Mesodermal cell (in vitro differentiated cells): ENCODE measurements around the gene ING2. TPM values are rescaled to one million over a fixed set of nuclear protein-coding genes. Genes with fewer than 3 reads are reported as not detected.
"Not testable (repeated sequence)": the region's sequence is repeated elsewhere in the genome, so short reads cannot be mapped to it uniquely, and the experiment has no call there.

ENCODE experiments used
- H3K27ac ChIP-seq: 2 replicates; pipeline ENCODE4 v1.7.0; 2013; ENCODE audit warnings: mild to moderate bottlenecking, low read depth, low read length, moderate library complexity; ENCODE audit not compliant: severe bottlenecking
- H3K36me3 ChIP-seq: 2 replicates; pipeline ENCODE4 v1.7.1; 2013; ENCODE audit warnings: mild to moderate bottlenecking, low read length, moderate library complexity; ENCODE audit not compliant: control insufficient read depth, insufficient read depth
- H3K4me1 ChIP-seq: one replicate; pipeline ENCODE4 v1.7.1; 2013; ENCODE audit warnings: mild to moderate bottlenecking, low read length; ENCODE audit not compliant: insufficient read depth, control insufficient read depth, poor library complexity, severe bottlenecking
- H3K4me3 ChIP-seq: 2 replicates; pipeline ENCODE4 v1.7.0; 2013; ENCODE audit warnings: low read length, control low read depth, mild to moderate bottlenecking; ENCODE audit not compliant: insufficient read depth, poor library complexity, severe bottlenecking; ENCODE audit errors: extremely low read depth
- H3K9me3 ChIP-seq: 2 replicates; pipeline ENCODE4 v1.7.1; 2013; ENCODE audit warnings: mild to moderate bottlenecking, low read length, moderate library complexity; ENCODE audit not compliant: control insufficient read depth
- WGBS, 2 experiments: methylation state at CpG; one replicate each; pipeline ENCODE4 v1.1.5; 2013; ENCODE audit warnings: missing lambda C conversion rate in 2 of 2; ENCODE audit not compliant: insufficient coverage in 2 of 2; 5-methylcytosine and 5-hydroxymethylcytosine counted together
- polyA plus RNA-seq, 2 experiments: library from polyadenylated mRNA; stranded (reverse); fragments of 50-300 nt; gene quantifications; one replicate each; pipeline ENCODE4 v1.2.3, GENCODE V29; 2013

ING2 gene
- polyA plus RNA-seq (2013, experiment 1 of 2), result 12.8 TPM
- polyA plus RNA-seq (2013, experiment 2 of 2), result 14.9 TPM

DNA sequence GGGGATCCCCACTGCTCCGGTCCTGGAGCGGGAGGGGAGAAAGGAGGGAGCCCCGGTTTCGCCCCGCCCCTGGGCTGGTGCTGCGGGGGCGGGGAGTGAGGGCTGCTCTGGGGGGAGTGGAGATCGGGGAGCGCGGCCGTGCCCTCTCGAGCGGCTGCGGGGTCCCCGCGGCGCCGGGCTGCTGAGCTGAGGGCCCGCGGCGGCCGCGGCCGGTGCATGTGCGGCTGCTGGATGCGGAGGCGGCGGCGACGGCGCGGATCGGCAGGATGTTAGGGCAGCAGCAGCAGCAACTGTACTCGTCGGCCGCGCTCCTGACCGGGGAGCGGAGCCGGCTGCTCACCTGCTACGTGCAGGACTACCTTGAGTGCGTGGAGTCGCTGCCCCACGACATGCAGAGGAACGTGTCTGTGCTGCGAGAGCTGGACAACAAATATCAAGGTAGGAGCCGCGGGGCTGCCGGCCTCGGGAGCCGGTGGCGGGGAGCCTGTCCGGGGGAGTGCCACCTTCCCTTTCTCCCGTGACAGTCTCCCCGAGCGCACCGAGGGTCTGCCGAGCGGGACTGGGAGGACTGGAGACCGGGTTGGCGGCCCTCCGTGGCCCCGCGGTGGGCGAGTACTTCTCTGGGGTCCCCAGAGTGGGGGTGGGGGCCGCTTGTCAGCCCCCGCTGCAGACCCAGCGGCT, at the start of gene ING2:
Gene ING2, plus strand, starts transcription at position 129 of the 681 bp plus-strand sequence. Its CDS starts 138 bp downstream, at position 267.
- H3K9me3 ChIP-seq, result no peaks in the 10 kb centered on the region
- peaks cover 7% of the 10 kb centered on the region for H3K4me1 ChIP-seq
- H3K36me3 ChIP-seq, result no peaks in the 10 kb centered on the region
- H3K27ac ChIP-seq, result peak within 1 kb of the TSS; percentile 96
- 0% methylated on average over 23 to 55 of the region's 68 CpGs for WGBS, 2 experiments
- H3K4me3 ChIP-seq, result peak within 1 kb of the TSS; percentile 86

- Histone ChIP-seq H3K27ac (no peak overlapping the region), H3K4me1 (no peaks in the 10 kb centered on the region), H3K4me3 (no peak overlapping the region), H3K9me3 (no peaks in the 10 kb centered on the region), H3K36me3 (peaks cover 20% of the 10 kb centered on the region)
- WGBS, 2 experiments, result 91 to 94% methylated on average over 6 to 7 of the region's 7 CpGs
Measured at GRCh38 chr4:183455431-183456195, 49.2 kb upstream of the ING2 start.

DNA sequence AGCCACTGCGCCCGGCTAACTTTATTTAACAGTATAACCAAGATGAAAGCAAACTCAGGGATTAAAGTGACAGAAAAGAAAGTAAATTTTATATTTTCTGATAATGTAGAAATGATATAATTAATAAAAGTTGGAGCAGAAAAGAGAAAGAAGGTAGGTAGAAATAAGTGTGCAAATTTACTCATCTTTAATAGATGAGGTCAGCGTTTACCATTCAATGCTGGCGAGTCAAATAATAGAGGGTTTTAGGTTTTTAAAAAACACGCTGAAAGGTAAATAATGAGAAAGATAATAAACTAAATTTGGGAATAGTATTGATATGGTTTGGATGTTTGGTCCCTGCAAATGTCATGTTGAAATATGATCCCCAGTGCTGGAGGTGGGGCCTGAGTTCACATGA, 46.9 kb upstream of the ING2 start:
- WGBS, 2 experiments, result 48 to 67% methylated on average over 3 of the region's 5 CpGs

DNA sequence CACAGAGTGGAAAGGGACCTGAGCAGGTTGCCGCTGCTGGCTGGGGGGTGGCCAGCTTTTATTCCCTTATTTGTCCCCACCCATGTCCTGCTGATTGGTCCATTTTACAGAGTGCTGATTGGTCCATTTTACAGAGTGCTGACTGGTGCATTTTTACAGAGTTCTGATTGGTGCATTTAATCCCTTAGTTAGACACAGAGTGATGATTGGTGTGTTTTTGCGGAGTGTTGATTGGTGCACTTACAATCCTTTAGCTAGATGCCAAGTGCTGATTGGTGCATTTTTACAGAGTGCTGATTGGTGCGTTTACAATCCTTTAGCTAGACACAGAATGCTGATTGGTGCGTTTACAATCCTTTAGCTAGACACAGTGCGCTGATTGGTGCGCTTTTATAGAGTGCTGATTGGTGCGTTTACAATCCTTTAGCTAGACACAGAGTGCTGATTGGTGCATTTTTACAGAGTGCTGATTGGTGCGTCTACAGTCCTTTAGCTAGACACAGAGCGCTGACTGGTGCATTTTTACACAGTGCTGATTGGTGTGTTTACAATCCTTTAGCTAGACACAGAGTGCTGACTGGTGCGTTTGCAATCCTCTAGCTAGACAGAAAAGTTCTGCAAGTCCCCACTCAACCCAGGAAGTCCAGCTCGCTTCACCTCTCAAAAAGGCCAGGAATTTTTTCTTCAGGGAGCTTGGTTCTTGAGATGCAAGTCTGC, 40.8 kb upstream of the ING2 start:
- not testable (repeated sequence) for H3K36me3 ChIP-seq, H3K4me1 ChIP-seq, H3K27ac ChIP-seq, H3K4me3 ChIP-seq, H3K9me3 ChIP-seq
- 67 to 82% methylated on average over 1 to 5 of the region's 11 CpGs for WGBS, 2 experiments

More for the DNA sequence above, 46.9 kb upstream of the ING2 start:
- H3K4me3 ChIP-seq, result no peak overlapping the region
- H3K9me3 ChIP-seq, result no peaks in the 10 kb centered on the region
- H3K27ac ChIP-seq, result no peak overlapping the region
- H3K4me1 ChIP-seq, result no peaks in the 10 kb centered on the region
- peaks cover 3% of the 10 kb centered on the region for H3K36me3 ChIP-seq

GRCh38 chr4:183465879-183466278, 39.0 kb upstream of the ING2 start:
- not testable (repeated sequence) for H3K27ac ChIP-seq, H3K36me3 ChIP-seq, H3K4me3 ChIP-seq, H3K4me1 ChIP-seq, H3K9me3 ChIP-seq
- 36 to 50% methylated on average over 3 of the region's 5 CpGs for WGBS, 2 experiments

- Histone ChIP-seq H3K36me3 (no peaks in the 10 kb centered on the region), H3K4me3 (no peak overlapping the region), H3K9me3 (peaks cover 4% of the 10 kb centered on the region), H3K4me1 (no peaks in the 10 kb centered on the region), H3K27ac (no peak overlapping the region)
- 86 to 95% methylated on average over 3 of the region's 3 CpGs for WGBS, 2 experiments
Measured at GRCh38 chr4:183467246-183467645, 37.6 kb upstream of the ING2 start.

- 70 to 71% methylated on average over 2 of the region's 7 CpGs for WGBS, 2 experiments
- H3K9me3 ChIP-seq, result peaks cover 4% of the 10 kb centered on the region
- no peak overlapping the region for H3K4me3 ChIP-seq
- H3K4me1 ChIP-seq, result no peaks in the 10 kb centered on the region
- H3K27ac ChIP-seq, result no peak overlapping the region
- no peaks in the 10 kb centered on the region for H3K36me3 ChIP-seq
Measured at GRCh38 chr4:183468210-183469095, 36.4 kb upstream of the ING2 start.

DNA sequence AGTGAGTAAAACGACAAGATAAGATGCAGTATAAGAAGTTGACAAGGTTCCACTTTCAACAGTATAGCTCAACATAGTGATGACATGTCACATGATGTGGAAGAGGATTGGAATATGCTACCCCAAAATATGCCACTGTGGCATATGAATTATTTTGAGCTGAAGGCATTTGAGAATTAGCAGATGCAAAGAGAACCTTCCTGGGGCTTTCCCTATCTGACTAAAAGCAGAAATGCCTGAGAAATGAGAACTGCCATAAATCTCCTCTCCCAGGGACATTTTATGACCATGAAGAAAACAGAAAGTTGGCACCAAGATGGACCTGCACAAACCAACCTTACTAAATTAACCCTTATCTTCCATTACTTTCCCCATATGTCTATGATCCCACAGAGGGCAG, 35.6 kb upstream of the ING2 start:
- Histone ChIP-seq H3K9me3 (no peaks in the 10 kb centered on the region), H3K27ac (no peak overlapping the region), H3K36me3 (no peaks in the 10 kb centered on the region), H3K4me1 (no peaks in the 10 kb centered on the region), H3K4me3 (no peak overlapping the region)
- WGBS, 2 experiments, result 100% methylated on average over 1 of the region's 1 CpG

- no peak overlapping the region for H3K4me3 ChIP-seq
- 100% methylated on average over 1 of the region's 2 CpGs; no CpG with 5 or more reads in 1 of the 2 experiments for WGBS, 2 experiments
- H3K9me3 ChIP-seq, result no peaks in the 10 kb centered on the region
- no peaks in the 10 kb centered on the region for H3K4me1 ChIP-seq
- H3K36me3 ChIP-seq, result no peaks in the 10 kb centered on the region
- no peak overlapping the region for H3K27ac ChIP-seq
Measured at GRCh38 chr4:183469936-183470335, 34.9 kb upstream of the ING2 start.

DNA sequence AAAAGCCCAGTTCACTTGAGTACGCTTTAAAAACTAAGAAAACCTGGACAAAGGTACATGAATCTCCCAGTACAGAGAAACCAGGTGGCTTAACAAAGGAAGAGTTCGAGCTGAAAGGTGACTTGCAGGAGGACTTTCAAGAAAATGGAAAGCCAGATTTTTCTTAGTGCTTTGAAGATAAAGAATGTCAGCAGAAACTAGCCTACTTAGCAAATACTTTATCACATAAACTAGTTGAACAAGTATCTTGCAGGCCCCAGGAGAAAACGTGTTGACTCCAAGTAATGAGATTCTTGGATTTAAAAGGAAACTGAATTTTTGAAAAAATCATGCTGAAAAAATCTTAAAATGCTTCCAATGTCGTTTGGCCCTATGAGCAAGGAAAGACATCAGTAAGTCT, 34.0 kb upstream of the ING2 start:
- H3K36me3 ChIP-seq, result no peaks in the 10 kb centered on the region
- WGBS, 2 experiments, result 73 to 81% methylated on average over 3 to 4 of the region's 4 CpGs
- no peaks in the 10 kb centered on the region for H3K4me1 ChIP-seq

More for the DNA sequence above, 34.0 kb upstream of the ING2 start:
- H3K27ac ChIP-seq, result no peak overlapping the region
- no peaks in the 10 kb centered on the region for H3K9me3 ChIP-seq
- H3K4me3 ChIP-seq, result no peak overlapping the region
